Esophagus squamous epithelium (tissue), 5 donors: ENCODE measurements around the gene CSTPP1. TPM values are rescaled to one million over a fixed set of nuclear protein-coding genes. Genes with fewer than 3 reads are reported as not detected.

ENCODE experiments used
- DNase-seq: peaks from one replicate; lab custom pipeline; 2025; lab: John Stamatoyannopoulos, UW
- H3K27ac ChIP-seq, 4 donors: fragments of 200-600 bp; sonication (generic); one replicate each; pipeline ENCODE4 v1.5.1; 2016 to 2019; ENCODE audit warnings: mild to moderate bottlenecking in 1 of 4
- H3K27me3 ChIP-seq, 4 donors: fragments of 200-600 bp; sonication (generic); 1 replicate in 3 of 4; 2 replicates in 1 of 4; pipeline versions ENCODE4 v1.5.1 to v1.6.0; 2017 to 2021; ENCODE audit warnings: antibody characterized with exemption in 1 of 4
- H3K36me3 ChIP-seq, 3 donors: fragments of 200-600 bp; sonication (generic); one replicate each; pipeline ENCODE4 v1.5.1; 2016 to 2019
- H3K4me1 ChIP-seq, 3 donors: fragments of 200-600 bp; sonication (generic); one replicate each; pipeline ENCODE4 v1.5.1; 2017 to 2019
- H3K4me3 ChIP-seq, 4 donors: fragments of 200-600 bp; sonication (generic); 1 replicate in 3 of 4; 2 replicates in 1 of 4; pipeline ENCODE4 v1.5.1; 2016 to 2019; ENCODE audit warnings: mild to moderate bottlenecking in 2 of 4, moderate library complexity in 1 of 4
- H3K9me3 ChIP-seq, 3 donors: fragments of 200-600 bp; sonication (generic); one replicate each; pipeline ENCODE4 v1.5.1; 2016 to 2019
- POLR2A ChIP-seq, 4 donors: fragments of 450-650 bp; IDR thresholded peaks; one replicate each; pipeline ENCODE4 v1.6.1; 2017; ENCODE audit warnings: antibody characterized with exemption in 4 of 4, mild to moderate bottlenecking in 4 of 4, moderate library complexity in 3 of 4
- WGBS, 2 donors: methylation state at CpG; one replicate each; pipeline ENCODE4 v1.1.5; 2018; 5-methylcytosine and 5-hydroxymethylcytosine counted together
- intact Hi-C: fragments of 100-400 bp; cut with DNase I; formaldehyde crosslinking; loops from one replicate; pipeline ENCODE4 v1.15.0; 2022
- total RNA-seq, 4 donors: library from RNA; depleted of rRNA; stranded (reverse); fragments of >200 nt; gene quantifications; one replicate each; pipeline ENCODE4 v1.1.0, GENCODE V29; 2016
- TF ChIP-seq, protein P1 (sequence below), 6 experiments: fragments of 450-650 bp in 4 of 6; fragments of 200-600 bp in 2 of 6; sonication (generic) in 2 of 6; IDR thresholded peaks; one replicate each; pipeline ENCODE4 v1.5.1; 2016 to 2019; ENCODE audit warnings: antibody characterized with exemption in 6 of 6, mild to moderate bottlenecking in 4 of 6, moderate library complexity in 4 of 6
- donor health status: DM: yes; HTN: yes; CAD: no.

CSTPP1 gene
- total RNA-seq, 4 donors from 2014 or later = 9.4 to 19.6 (median 16.4) TPM

GRCh38 chr11:46895821-46896220 lies 40.7 kb upstream of the CSTPP1 start:
- DNase-seq = no peak
- TF ChIP-seq POLR2A (IDR thresholded peaks at IDR 0.05) = no peak
- TF ChIP-seq, protein P1, sequence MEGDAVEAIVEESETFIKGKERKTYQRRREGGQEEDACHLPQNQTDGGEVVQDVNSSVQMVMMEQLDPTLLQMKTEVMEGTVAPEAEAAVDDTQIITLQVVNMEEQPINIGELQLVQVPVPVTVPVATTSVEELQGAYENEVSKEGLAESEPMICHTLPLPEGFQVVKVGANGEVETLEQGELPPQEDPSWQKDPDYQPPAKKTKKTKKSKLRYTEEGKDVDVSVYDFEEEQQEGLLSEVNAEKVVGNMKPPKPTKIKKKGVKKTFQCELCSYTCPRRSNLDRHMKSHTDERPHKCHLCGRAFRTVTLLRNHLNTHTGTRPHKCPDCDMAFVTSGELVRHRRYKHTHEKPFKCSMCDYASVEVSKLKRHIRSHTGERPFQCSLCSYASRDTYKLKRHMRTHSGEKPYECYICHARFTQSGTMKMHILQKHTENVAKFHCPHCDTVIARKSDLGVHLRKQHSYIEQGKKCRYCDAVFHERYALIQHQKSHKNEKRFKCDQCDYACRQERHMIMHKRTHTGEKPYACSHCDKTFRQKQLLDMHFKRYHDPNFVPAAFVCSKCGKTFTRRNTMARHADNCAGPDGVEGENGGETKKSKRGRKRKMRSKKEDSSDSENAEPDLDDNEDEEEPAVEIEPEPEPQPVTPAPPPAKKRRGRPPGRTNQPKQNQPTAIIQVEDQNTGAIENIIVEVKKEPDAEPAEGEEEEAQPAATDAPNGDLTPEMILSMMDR (IDR thresholded peaks at IDR 0.05) = no peak
- peaks cover 0 to 45% (median 0%) of the 10 kb centered on the region in 3 donors for H3K36me3 ChIP-seq
- no peak overlapping the region for H3K4me3 ChIP-seq
- intact Hi-C loops = no loop called here
- H3K27me3 ChIP-seq = no peaks in the 10 kb centered on the region
- H3K4me1 ChIP-seq = peaks cover 3 to 42% (median 9%) of the 10 kb centered on the region in 3 donors
- WGBS, 2 donors = 31% methylated on average over 9 of the region's 10 CpGs; no CpG with 5 or more reads in 1 of the 2 donors
- H3K27ac ChIP-seq = no peak overlapping the region
- H3K9me3 ChIP-seq = no peaks in the 10 kb centered on the region

DNA sequence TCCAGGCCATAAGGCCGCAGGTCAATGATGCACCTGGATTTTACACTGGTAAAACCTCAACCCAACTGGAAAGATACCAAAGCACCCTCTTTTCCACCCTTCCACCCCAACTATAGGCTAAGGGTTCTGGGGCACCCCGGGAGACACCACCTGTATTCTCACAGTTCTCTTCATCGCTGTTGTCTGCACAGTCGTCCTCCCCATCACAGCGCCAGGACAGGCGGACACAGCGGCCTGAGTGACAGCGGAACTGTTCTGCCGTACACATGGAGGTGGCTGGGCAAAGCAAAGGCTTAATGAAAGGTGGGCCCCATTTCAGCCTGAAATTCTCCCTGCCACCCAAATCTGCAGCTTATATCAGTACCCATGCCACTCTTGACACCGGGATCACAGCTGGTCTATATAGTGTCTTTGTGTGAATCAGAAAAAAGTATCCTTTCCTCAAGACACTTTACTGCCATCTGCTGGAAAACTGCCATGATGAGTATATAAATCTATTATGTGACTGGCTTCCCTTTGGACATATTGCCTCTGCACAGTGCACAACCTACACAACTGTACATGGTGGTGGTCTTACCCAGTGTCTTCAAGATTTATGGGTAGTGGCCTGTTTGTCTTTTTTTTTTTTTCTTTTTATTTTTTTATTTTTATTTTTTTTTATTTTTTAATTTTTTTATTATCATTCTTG lies 39.7 kb upstream of the CSTPP1 start:
- Histone ChIP-seq H3K4me1 (peaks cover 3 to 49% (median 9%) of the 10 kb centered on the region in 3 donors), H3K4me3 (no peak overlapping the region), H3K9me3 (no peaks in the 10 kb centered on the region), H3K36me3 (peaks cover 0 to 41% (median 0%) of the 10 kb centered on the region in 3 donors), H3K27me3 (no peaks in the 10 kb centered on the region), H3K27ac (no peak overlapping the region)
- TF ChIP-seq, protein P1 (IDR thresholded peaks at IDR 0.05) = peak in 1 of 6 experiments; percentile 31
- no peak for TF ChIP-seq POLR2A (IDR thresholded peaks at IDR 0.05)
- DNase-seq = no peak
- intact Hi-C loops = no loop called here
- WGBS, 2 donors = 90 to 91% methylated on average over 8 to 10 of the region's 10 CpGs

DNA sequence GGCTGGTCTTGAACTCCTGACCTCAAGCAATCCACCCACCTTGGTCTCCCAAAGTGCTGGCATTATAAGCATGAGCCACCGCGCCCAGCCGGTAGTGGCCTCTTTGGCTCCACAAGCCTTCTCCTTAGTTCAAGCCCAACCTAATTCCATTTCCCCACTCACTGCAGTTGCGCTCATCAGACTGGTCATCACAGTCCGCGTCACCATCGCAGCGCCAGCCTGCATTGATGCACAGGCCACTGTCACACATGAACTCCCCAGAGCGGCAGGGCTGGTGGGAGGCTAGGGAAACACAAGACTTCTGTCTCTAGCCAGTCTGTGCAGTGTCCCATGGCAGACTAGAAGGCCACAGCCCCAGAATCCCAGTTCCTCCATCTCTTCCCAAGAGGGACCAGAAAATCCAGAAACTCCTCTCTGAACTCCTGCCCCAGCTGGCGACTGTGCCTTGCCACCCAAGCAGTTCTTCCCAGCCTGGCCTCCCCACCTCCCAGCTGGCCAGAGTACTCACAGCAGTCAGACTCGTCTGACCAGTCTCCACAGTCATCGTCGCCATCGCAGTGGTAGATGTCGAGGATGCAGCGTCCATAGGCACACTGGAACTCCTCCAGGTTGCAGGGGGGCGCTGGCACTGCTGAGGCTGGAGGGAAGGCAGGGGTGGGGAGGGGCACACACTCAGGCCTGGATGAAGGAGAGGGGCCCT lies 38.0 kb upstream of the CSTPP1 start:
- intact Hi-C loops = no loop called here
- peaks cover 3 to 49% (median 9%) of the 10 kb centered on the region in 3 donors for H3K4me1 ChIP-seq
- no peaks in the 10 kb centered on the region for H3K27me3 ChIP-seq
- H3K9me3 ChIP-seq = no peaks in the 10 kb centered on the region
- H3K36me3 ChIP-seq = peaks cover 0 to 24% (median 0%) of the 10 kb centered on the region in 3 donors
- H3K27ac ChIP-seq = no peak overlapping the region
- no peak for DNase-seq
- TF ChIP-seq, protein P1 (IDR thresholded peaks at IDR 0.05) = no peak
- TF ChIP-seq POLR2A (IDR thresholded peaks at IDR 0.05) = no peak
- H3K4me3 ChIP-seq = no peak overlapping the region
- WGBS, 2 donors = 77 to 88% methylated on average over 9 to 12 of the region's 17 CpGs

- 84 to 86% methylated on average over 4 to 5 of the region's 13 CpGs for WGBS, 2 donors
Measured at GRCh38 chr11:46899501-46900025, 37.0 kb upstream of the CSTPP1 start.

More at GRCh38 chr11:46899501-46900025, 37.0 kb upstream of the CSTPP1 start:
- H3K36me3 ChIP-seq = peaks cover 0 to 17% (median 0%) of the 10 kb centered on the region in 3 donors
- H3K27me3 ChIP-seq = no peaks in the 10 kb centered on the region
- TF ChIP-seq, protein P1 (IDR thresholded peaks at IDR 0.05) = no peak
- no peak for TF ChIP-seq POLR2A (IDR thresholded peaks at IDR 0.05)
- no peak for DNase-seq
- no peak overlapping the region for H3K4me3 ChIP-seq
- no peaks in the 10 kb centered on the region for H3K9me3 ChIP-seq
- intact Hi-C loops = no loop called here
- H3K4me1 ChIP-seq = peaks cover 3 to 49% (median 9%) of the 10 kb centered on the region in 3 donors
- H3K27ac ChIP-seq = no peak overlapping the region
